ENCODE measurements around the gene LRP11.

The LRP11 gene

DNA sequence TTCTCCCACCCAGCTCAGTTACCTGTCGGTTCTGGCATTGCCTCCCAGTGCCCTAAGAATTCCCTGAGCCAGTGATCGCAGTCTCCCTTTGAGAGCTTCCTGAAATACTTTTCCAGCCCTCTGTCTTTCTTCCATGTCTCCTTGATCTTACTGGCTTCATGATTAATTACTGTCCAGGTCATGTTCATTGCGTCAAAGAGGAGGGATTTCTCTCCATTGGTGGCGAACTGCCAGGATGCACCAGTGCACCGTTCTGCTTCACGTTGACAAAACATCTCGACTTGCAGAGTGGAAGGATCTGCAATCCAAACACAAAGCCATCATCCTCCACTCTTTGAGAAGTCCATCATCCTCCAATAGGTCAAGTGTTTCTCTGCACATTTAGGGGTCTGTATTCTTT, 25.2 kb upstream of the LRP11 start:
- Mint-ChIP-seq H3K27ac (no peak overlapping the region), H3K9me3 (no peaks in the 10 kb centered on the region), H3K4me1 (ENCODE audit: low read depth) (no peaks in the 10 kb centered on the region), H3K4me3 (no peak overlapping the region), H3K36me3 (ENCODE audit: low read depth) (no peaks in the 10 kb centered on the region), H3K27me3 (peaks cover 2% of the 10 kb centered on the region)

DNA sequence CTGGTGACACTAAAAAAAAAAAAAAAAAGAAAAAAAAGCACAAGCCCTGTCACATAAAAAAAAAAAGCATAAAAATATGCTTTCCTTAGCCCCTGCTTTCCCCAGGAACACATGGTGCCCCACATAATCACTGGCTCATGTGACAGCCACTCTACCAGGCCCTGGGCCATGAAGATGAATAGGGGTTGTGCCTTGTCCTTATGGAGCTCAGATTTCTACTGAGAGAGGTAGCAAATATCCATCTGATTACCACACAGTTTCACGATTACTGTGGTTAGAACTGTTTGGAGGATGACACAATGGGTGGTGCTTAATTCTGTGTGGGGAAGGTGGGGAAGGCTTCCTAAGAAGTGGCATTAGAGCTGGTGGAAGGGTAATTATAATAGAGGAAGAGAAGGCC, 24.5 kb upstream of the LRP11 start:
- Mint-ChIP-seq H3K27me3 (peaks cover 3% of the 10 kb centered on the region), H3K9me3 (no peaks in the 10 kb centered on the region)

DNA sequence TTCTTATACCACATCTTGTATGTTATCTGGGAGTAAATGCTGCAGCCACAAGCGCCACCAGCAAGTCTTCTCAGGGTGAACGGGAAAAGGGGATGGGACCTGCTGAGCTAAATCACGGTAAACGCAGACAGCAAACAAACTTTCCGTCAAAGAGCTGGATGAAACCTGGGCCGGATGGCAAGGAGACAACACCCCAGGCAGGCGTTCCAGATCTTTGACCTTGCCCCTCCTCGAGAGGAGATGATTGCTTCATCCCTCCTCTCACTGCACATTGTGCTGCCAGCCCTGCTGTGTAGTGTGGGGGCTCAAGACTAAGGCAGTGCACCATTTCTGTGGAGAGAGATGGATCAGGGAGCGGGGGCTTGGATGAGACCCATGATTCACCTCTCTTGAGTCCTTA, 23.9 kb upstream of the LRP11 start:
- H3K27ac Mint-ChIP-seq, result no peak overlapping the region
- H3K4me3 Mint-ChIP-seq, result no peak overlapping the region
- no peaks in the 10 kb centered on the region for H3K9me3 Mint-ChIP-seq
- no peaks in the 10 kb centered on the region for H3K4me1 Mint-ChIP-seq (ENCODE audit: low read depth)
- H3K36me3 Mint-ChIP-seq (ENCODE audit: low read depth), result no peaks in the 10 kb centered on the region
- H3K27me3 Mint-ChIP-seq, result peaks cover 5% of the 10 kb centered on the region

More for the DNA sequence above, 24.5 kb upstream of the LRP11 start:
- Mint-ChIP-seq H3K36me3 (ENCODE audit: low read depth) (no peaks in the 10 kb centered on the region), H3K4me3 (no peak overlapping the region), H3K27ac (no peak overlapping the region), H3K4me1 (ENCODE audit: low read depth) (no peaks in the 10 kb centered on the region)

DNA sequence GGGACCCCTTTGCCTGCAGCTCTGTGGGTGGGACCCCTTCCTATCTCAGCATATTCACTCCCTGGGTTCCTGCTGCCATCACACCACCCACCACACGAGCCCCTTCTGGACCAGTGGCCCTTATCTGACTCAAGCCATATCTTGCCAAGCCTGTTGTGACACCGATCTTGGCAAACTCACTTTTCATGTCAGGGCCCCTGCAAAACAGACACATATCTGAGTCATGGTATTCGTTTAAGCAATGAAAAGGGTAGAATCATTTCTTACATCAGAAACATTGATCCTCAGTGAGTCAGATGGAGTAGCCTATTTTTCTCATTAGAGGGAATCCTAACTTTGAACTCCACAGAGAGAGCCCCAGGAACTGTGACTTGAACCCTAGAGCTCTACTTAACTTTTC, 23.2 kb upstream of the LRP11 start:
- Mint-ChIP-seq H3K9me3 (no peaks in the 10 kb centered on the region), H3K36me3 (ENCODE audit: low read depth) (no peaks in the 10 kb centered on the region), H3K27me3 (peaks cover 5% of the 10 kb centered on the region), H3K4me3 (no peak overlapping the region), H3K4me1 (ENCODE audit: low read depth) (no peaks in the 10 kb centered on the region), H3K27ac (no peak overlapping the region)

DNA sequence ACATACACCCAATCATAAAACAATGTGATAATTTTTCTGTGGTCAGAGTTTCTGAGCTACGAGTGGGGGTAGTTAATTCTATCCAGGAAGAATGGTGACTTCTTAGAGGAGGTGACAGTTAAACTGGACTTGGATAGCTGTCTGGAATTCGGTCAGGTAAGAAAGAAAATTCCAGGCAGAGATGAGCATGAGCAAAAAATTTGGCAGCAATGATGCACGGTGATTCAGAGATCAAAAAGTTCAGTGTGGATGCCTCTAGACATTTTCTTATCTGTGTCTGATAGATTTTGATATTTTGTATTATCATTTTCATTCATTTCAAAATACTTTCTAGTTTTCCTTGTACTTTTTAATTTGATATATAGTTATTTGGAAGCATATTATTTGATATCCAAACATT, 21.7 kb upstream of the LRP11 start:
- H3K36me3 Mint-ChIP-seq (ENCODE audit: low read depth), result no peaks in the 10 kb centered on the region
- no peaks in the 10 kb centered on the region for H3K9me3 Mint-ChIP-seq
- no peak overlapping the region for H3K27ac Mint-ChIP-seq
- H3K4me3 Mint-ChIP-seq, result no peak overlapping the region
- peaks cover 9% of the 10 kb centered on the region for H3K27me3 Mint-ChIP-seq
- H3K4me1 Mint-ChIP-seq (ENCODE audit: low read depth), result no peaks in the 10 kb centered on the region

DNA sequence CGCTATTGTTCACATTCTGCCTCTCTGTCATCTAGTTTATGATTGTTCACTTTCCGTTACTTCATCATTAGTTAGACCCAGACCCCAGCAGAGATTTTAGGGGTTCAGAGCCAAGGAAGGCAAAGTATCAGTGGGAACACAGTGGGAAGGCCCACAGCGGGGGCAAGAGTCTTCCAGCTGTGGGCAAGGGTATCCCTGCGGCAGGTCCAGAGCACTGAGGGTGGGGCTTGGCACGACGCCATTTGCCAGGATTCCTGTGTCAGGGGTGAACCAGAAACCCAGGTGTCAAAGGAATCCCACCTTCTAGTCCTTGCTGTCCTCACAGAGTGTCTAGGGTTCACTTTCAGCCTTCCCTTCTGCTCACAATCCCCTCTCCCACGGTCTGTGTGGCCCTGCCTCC, 20.5 kb upstream of the LRP11 start:
- Mint-ChIP-seq H3K4me3 (no peak overlapping the region), H3K36me3 (ENCODE audit: low read depth) (no peaks in the 10 kb centered on the region), H3K9me3 (no peaks in the 10 kb centered on the region), H3K27ac (no peak overlapping the region), H3K27me3 (peaks cover 18% of the 10 kb centered on the region), H3K4me1 (ENCODE audit: low read depth) (no peaks in the 10 kb centered on the region)

DNA sequence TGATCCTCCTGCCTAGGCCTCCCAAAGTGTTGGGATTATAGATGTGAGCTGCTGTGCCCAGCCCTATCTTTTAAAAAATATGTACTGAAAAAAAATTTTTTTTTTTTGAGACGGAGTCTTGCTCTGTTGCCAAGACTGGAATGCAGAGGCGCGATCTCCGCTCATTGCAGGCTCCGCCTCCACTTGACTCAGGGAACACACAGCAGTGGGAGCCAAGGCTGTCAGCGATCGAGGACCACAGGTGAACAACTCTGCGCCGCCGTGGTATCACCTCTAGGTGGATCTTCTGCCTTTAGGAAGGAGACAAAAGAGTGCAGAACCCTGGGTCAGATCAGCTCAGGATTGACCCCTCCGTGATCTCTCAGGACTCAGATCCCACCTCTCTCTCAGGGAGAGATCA, 20.1 kb upstream of the LRP11 start:
- Mint-ChIP-seq H3K9me3 (no peaks in the 10 kb centered on the region), H3K4me3 (no peak overlapping the region), H3K4me1 (ENCODE audit: low read depth) (no peaks in the 10 kb centered on the region), H3K27ac (no peak overlapping the region), H3K27me3 (peaks cover 22% of the 10 kb centered on the region), H3K36me3 (ENCODE audit: low read depth) (no peaks in the 10 kb centered on the region)

- Mint-ChIP-seq H3K27me3 (peaks cover 42% of the 10 kb centered on the region), H3K27ac (no peak overlapping the region), H3K9me3 (no peaks in the 10 kb centered on the region), H3K4me3 (no peak overlapping the region), H3K4me1 (ENCODE audit: low read depth) (no peaks in the 10 kb centered on the region), H3K36me3 (ENCODE audit: low read depth) (no peaks in the 10 kb centered on the region)
These were observed 17.7 kb upstream of the LRP11 start for GRCh38 chr6:149881860-149882259.

DNA sequence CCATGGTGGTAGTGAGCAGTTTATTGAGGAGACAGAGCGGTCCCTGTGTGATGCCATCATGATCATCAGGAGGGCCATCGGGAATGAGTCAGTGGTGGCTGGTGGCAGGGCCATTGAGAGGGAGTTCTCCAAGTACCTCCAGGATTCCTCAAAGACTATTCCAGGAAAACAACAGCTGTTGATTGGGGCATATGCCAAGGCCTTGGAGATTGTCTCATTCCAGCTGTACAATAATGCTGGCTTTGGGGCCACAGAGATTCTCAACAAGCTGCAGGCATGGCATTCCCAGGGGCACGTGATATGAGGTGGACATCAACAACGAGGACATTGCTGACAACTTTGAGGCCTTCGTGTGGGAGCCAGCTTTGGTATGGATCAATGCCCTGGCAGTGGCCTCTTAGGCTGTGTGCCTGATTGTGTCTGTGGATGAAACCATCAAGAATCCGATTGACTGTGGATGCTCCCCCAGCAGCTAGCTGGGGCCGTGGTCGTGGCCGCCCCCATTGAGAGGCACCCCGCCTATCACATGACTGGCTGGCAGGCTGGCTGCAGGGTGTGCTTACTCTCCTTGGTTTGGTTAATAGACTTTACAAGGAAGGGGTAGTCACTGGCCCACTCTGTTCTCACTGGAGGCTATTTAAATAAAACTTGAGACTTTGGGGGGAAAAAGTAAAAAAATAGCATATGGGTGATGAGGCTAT, 17.1 kb upstream of the LRP11 start:
- Mint-ChIP-seq H3K27me3 (peaks cover 48% of the 10 kb centered on the region), H3K4me3 (no peak overlapping the region), H3K27ac (no peak overlapping the region), H3K9me3 (no peaks in the 10 kb centered on the region), H3K4me1 (ENCODE audit: low read depth) (no peaks in the 10 kb centered on the region), H3K36me3 (ENCODE audit: low read depth) (no peaks in the 10 kb centered on the region)

GRCh38 chr6:149877659-149878058, 13.5 kb upstream of the LRP11 start:
- no peak overlapping the region for H3K27ac Mint-ChIP-seq
- no peaks in the 10 kb centered on the region for H3K36me3 Mint-ChIP-seq (ENCODE audit: low read depth)
- no peaks in the 10 kb centered on the region for H3K9me3 Mint-ChIP-seq
- H3K4me1 Mint-ChIP-seq (ENCODE audit: low read depth), result no peaks in the 10 kb centered on the region
- peaks cover 66% of the 10 kb centered on the region for H3K27me3 Mint-ChIP-seq
- H3K4me3 Mint-ChIP-seq, result no peak overlapping the region

GRCh38 chr6:149876241-149876933, 12.2 kb upstream of the LRP11 start:
- no peaks in the 10 kb centered on the region for H3K4me1 Mint-ChIP-seq (ENCODE audit: low read depth)
- H3K27ac Mint-ChIP-seq, result no peak overlapping the region
- H3K4me3 Mint-ChIP-seq, result no peak overlapping the region
- peaks cover 63% of the 10 kb centered on the region for H3K27me3 Mint-ChIP-seq
- H3K9me3 Mint-ChIP-seq, result no peaks in the 10 kb centered on the region
- H3K36me3 Mint-ChIP-seq (ENCODE audit: low read depth), result no peaks in the 10 kb centered on the region

- Mint-ChIP-seq H3K36me3 (ENCODE audit: low read depth) (no peaks in the 10 kb centered on the region), H3K27ac (no peak overlapping the region), H3K4me1 (ENCODE audit: low read depth) (no peaks in the 10 kb centered on the region), H3K4me3 (no peak overlapping the region), H3K27me3 (peaks cover 43% of the 10 kb centered on the region), H3K9me3 (no peaks in the 10 kb centered on the region)
These were observed 8.1 kb upstream of the LRP11 start for GRCh38 chr6:149872233-149872632.

- no peaks in the 10 kb centered on the region for H3K36me3 Mint-ChIP-seq (ENCODE audit: low read depth)
- no peaks in the 10 kb centered on the region for H3K9me3 Mint-ChIP-seq
- peaks cover 33% of the 10 kb centered on the region for H3K27me3 Mint-ChIP-seq
- no peaks in the 10 kb centered on the region for H3K4me1 Mint-ChIP-seq (ENCODE audit: low read depth)
- no peak overlapping the region for H3K27ac Mint-ChIP-seq
- H3K4me3 Mint-ChIP-seq, result no peak overlapping the region
These were observed 7.0 kb upstream of the LRP11 start for GRCh38 chr6:149871182-149871581.

GRCh38 chr6:149869275-149869892, 5.2 kb upstream of the LRP11 start:
- Mint-ChIP-seq H3K9me3 (no peaks in the 10 kb centered on the region), H3K4me3 (no peak overlapping the region), H3K27ac (no peak overlapping the region), H3K36me3 (ENCODE audit: low read depth) (no peaks in the 10 kb centered on the region), H3K27me3 (peaks cover 22% of the 10 kb centered on the region), H3K4me1 (ENCODE audit: low read depth) (no peaks in the 10 kb centered on the region)

DNA sequence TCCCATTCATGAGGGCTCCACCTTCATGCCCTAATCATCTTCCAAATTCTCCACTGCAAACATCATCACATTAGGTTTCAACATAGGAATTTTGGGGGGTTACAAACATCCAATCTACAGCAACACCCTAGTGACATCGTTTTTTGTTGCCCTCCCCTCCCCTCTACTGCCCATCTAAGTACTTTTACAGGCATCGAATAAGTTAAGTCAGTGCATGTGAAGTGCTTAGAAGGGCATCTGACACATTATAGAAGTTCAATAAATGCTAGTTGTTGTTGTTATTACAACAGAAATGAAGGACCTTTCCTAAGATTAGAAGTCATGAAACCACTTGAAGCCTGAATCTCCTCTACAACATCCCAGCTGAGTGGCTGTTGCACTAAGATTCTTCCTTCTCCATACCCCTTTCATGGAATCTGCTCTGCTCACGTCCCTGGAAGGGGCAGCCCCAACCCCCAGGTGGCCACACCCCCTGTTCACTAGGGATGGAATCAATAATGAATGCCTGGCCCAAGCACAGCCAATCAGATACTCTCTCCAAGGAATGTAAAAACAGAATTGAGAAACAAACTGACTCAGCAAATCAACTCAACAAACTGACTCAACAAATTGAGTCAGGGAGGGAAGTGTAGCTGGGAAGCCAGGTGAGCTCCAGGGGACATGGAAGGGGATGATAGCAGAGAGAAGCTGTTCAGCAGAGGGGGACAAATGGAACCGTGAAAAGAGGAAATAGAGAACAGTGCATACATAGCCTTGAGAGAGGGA, 3.9 kb upstream of the LRP11 start:
- Mint-ChIP-seq H3K36me3 (ENCODE audit: low read depth) (no peaks in the 10 kb centered on the region), H3K4me1 (ENCODE audit: low read depth) (peaks cover 1% of the 10 kb centered on the region), H3K9me3 (no peaks in the 10 kb centered on the region), H3K27me3 (peaks cover 12% of the 10 kb centered on the region), H3K4me3 (no peak overlapping the region), H3K27ac (no peak overlapping the region)
